HCT116 (cell line): ENCODE measurements around the gene CCDC73. TPM values are rescaled to one million over a fixed set of nuclear protein-coding genes. Genes with fewer than 3 reads are reported as not detected.

Source experiments
- ATAC-seq: fragments of 200-7000 bp; cut with Tn5 transposase; 2 replicates; pipeline ENCODE4 v1.9.1; 2020; ENCODE audit warnings: mild to moderate bottlenecking, moderate library complexity
- BruUV-seq: library from RNA; stranded (reverse); fragments of 400-500 nt; replicated peaks from 2 replicates; lab custom pipeline; 2021; lab: Mats Ljungman, UMichigan
- CTCF ChIA-PET: fragments of 300-600 bp; sonication (Branson Sonifier 250); formaldehyde crosslinking; loops from one replicate; lab custom pipeline; 2021; ENCODE audit warnings: antibody characterized with exemption; lab: Charles Lee
- POLR2A ChIA-PET: fragments of 300-600, 350-600 bp; sonication (Branson Sonifier 250); formaldehyde crosslinking; loops from one replicate; lab custom pipeline; 2021; ENCODE audit warnings: antibody characterized with exemption; lab: Charles Lee
- RAD21 ChIA-PET, 2 experiments: fragments of 300-600 bp; sonication (Branson Sonifier 250); formaldehyde crosslinking; loops; one replicate each; lab custom pipeline; 2023; ENCODE audit warnings: low total read pairs in 2 of 2; ENCODE audit not compliant: uncharacterized antibody in 2 of 2, unreplicated experiment in 2 of 2, low non-redundant PET in 1 of 2; lab: Charles Lee
- DNase-seq: peaks from one replicate; pipeline ENCODE4 v3.0.0-alpha.2; 2010; ENCODE audit warnings: low read depth, low spot score
- H2AFZ ChIP-seq: fragments of 200-600 bp; shearing (Covaris generic), sonication (generic); 2 replicates; pipeline ENCODE4 v1.6.1; 2017; ENCODE audit warnings: low read depth, mixed run types, mixed read lengths, antibody characterized with exemption, low read length; ENCODE audit not compliant: poor library complexity, severe bottlenecking
- H3K27ac ChIP-seq: 2 replicates; pipeline ENCODE4 v1.5.1; 2012; ENCODE audit warnings: low read depth, low read length
- H3K27me3 ChIP-seq: fragments of 200-600 bp; sonication (generic); 2 replicates; pipeline ENCODE4 v1.6.1; 2016; ENCODE audit warnings: mixed run types, low read length, mixed read lengths; ENCODE audit not compliant: insufficient read depth
- H3K36me3 ChIP-seq, 2 experiments: fragments of 200-500 bp in 1 of 2; fragments of 200-600 bp in 1 of 2; sonication (Bioruptor generic) in 1 of 2; sonication (generic) in 1 of 2; 2 replicates each; pipeline versions ENCODE4 v1.5.1 to v1.6.1; 2014 to 2016; ENCODE audit warnings: low read length in 2 of 2, inconsistent platforms in 1 of 2, mixed read lengths in 1 of 2, mixed run types in 1 of 2; ENCODE audit not compliant: insufficient read depth in 2 of 2, control insufficient read depth in 1 of 2
- H3K4me1 ChIP-seq, 2 experiments: fragments of 200-600 bp in 1 of 2; sonication (generic) in 1 of 2; 2 replicates each; pipeline versions ENCODE4 v1.5.1 to v1.6.1; 2012 to 2017; ENCODE audit warnings: low read length in 2 of 2, inconsistent platforms in 1 of 2, mild to moderate bottlenecking in 1 of 2, mixed read lengths in 1 of 2, mixed run types in 1 of 2, moderate library complexity in 1 of 2; ENCODE audit not compliant: insufficient read depth in 2 of 2, control insufficient read depth in 1 of 2
- H3K4me2 ChIP-seq: fragments of 200-600 bp; sonication (generic); 2 replicates; pipeline ENCODE4 v1.6.1; 2017; ENCODE audit warnings: mixed run types, low read length, mixed read lengths
- H3K4me3 ChIP-seq, 2 experiments: fragments of 200-600 bp in 1 of 2; sonication (generic) in 1 of 2; replicated peaks in 1 of 2; 2 replicates each; pipeline ENCODE4 v1.5.1; 2011 to 2016; ENCODE audit warnings: low read length in 2 of 2, control low read depth in 1 of 2, low read depth in 1 of 2, mild to moderate bottlenecking in 1 of 2, mixed read lengths in 1 of 2, mixed run types in 1 of 2
- H3K79me2 ChIP-seq: fragments of 200-600 bp; sonication (generic); 2 replicates; pipeline ENCODE4 v1.6.1; 2017; ENCODE audit warnings: mild to moderate bottlenecking, mixed run types, low read length, moderate library complexity, mixed read lengths; ENCODE audit not compliant: insufficient read depth
- H3K9ac ChIP-seq: fragments of 200-600 bp; sonication (generic); 2 replicates; pipeline ENCODE4 v1.6.1; 2016; ENCODE audit warnings: low read length, mixed read lengths
- H3K9me2 ChIP-seq: fragments of 200-600 bp; sonication (generic), shearing (Covaris generic); 2 replicates; pipeline ENCODE4 v1.6.1; 2017; ENCODE audit warnings: mixed run types, mild to moderate bottlenecking, moderate library complexity; ENCODE audit not compliant: insufficient read depth
- H3K9me3 ChIP-seq, 2 experiments: fragments of 200-500 bp in 1 of 2; fragments of 200-600 bp in 1 of 2; sonication (Bioruptor generic) in 1 of 2; sonication (generic) in 1 of 2; 2 replicates each; pipeline ENCODE4 v1.6.1; 2014 to 2017; ENCODE audit warnings: low read length in 2 of 2, mixed read lengths in 2 of 2, inconsistent platforms in 1 of 2, low read depth in 1 of 2, mild to moderate bottlenecking in 1 of 2, mixed run types in 1 of 2, moderate library complexity in 1 of 2; ENCODE audit not compliant: control insufficient read depth in 1 of 2, insufficient read depth in 1 of 2
- H4K20me1 ChIP-seq: fragments of 200-600 bp; sonication (generic), shearing (Covaris generic); 2 replicates; pipeline ENCODE4 v1.6.1; 2017; ENCODE audit warnings: mixed run types, mild to moderate bottlenecking, moderate library complexity; ENCODE audit not compliant: insufficient read depth
- ATF3 ChIP-seq: IDR thresholded peaks from 2 replicates; pipeline ENCODE4 v1.6.1; 2012
- CBX3 ChIP-seq: IDR thresholded peaks from 2 replicates; pipeline ENCODE4 v1.6.1; 2012; ENCODE audit warnings: low read depth
- CEBPB ChIP-seq: IDR thresholded peaks from 2 replicates; pipeline ENCODE4 v1.6.1; 2012; ENCODE audit warnings: low read depth
- EGR1 ChIP-seq: IDR thresholded peaks from 2 replicates; pipeline ENCODE4 v1.6.1; 2012; ENCODE audit warnings: low read depth
- ELF1 ChIP-seq: IDR thresholded peaks from 2 replicates; pipeline ENCODE4 v1.6.1; 2012; ENCODE audit warnings: low read depth, borderline replicate concordance
- EZH2 ChIP-seq: fragments of 200-600 bp; sonication (generic); IDR thresholded peaks from 2 replicates; pipeline ENCODE4 v1.6.1; 2017; ENCODE audit warnings: antibody characterized with exemption, mixed run types
- EZH2phosphoT487 ChIP-seq: fragments of 200-600 bp; IDR thresholded peaks from 2 replicates; pipeline ENCODE4 v1.6.1; 2018; ENCODE audit warnings: antibody characterized with exemption, borderline replicate concordance
- FOSL1 ChIP-seq: IDR thresholded peaks from 2 replicates; pipeline ENCODE4 v1.6.1; 2012; ENCODE audit warnings: low read depth
- JUND ChIP-seq: IDR thresholded peaks from 2 replicates; pipeline ENCODE4 v1.6.1; 2012
- POLR2A ChIP-seq: IDR thresholded peaks from 2 replicates; pipeline ENCODE4 v1.7.0; 2011; ENCODE audit warnings: borderline replicate concordance; ENCODE audit not compliant: insufficient read depth, insufficient read length; ENCODE audit errors: extremely low read depth
- POLR2AphosphoS5 ChIP-seq: IDR thresholded peaks from 2 replicates; pipeline ENCODE4 v1.6.1; 2011; ENCODE audit warnings: mild to moderate bottlenecking, low read depth, low read length, moderate library complexity
- RAD21 ChIP-seq: IDR thresholded peaks from 2 replicates; pipeline ENCODE4 v1.6.1; 2012; ENCODE audit warnings: low read depth, mild to moderate bottlenecking
- SIN3A ChIP-seq: IDR thresholded peaks from 2 replicates; pipeline ENCODE4 v1.6.1; 2012; ENCODE audit warnings: low read depth
- SP1 ChIP-seq: IDR thresholded peaks from 2 replicates; pipeline ENCODE4 v1.6.1; 2012; ENCODE audit warnings: low read depth
- TCF7L2 ChIP-seq: IDR thresholded peaks from 2 replicates; pipeline ENCODE4 v1.7.0; 2011; ENCODE audit warnings: borderline replicate concordance, inconsistent platforms; ENCODE audit not compliant: insufficient read depth, insufficient read length; ENCODE audit errors: extremely low read depth
- ZFX ChIP-seq: fragments of 450-650 bp; IDR thresholded peaks from 2 replicates; pipeline ENCODE4 v1.6.1; 2017
- ZNF274 ChIP-seq: fragments of 200-500 bp; sonication (Bioruptor generic); IDR thresholded peaks from 2 replicates; pipeline ENCODE4 v1.6.1; 2014; ENCODE audit warnings: mild to moderate bottlenecking, low read depth, low read length, inconsistent platforms
- intact Hi-C: fragments of 100-400 bp; cut with micrococcal nuclease; formaldehyde crosslinking; loops from 2 replicates; pipeline ENCODE4 v1.10.0; 2022
- total RNA-seq: library from RNA; stranded (reverse); gene quantifications from one replicate; pipeline ENCODE4 v1.2.1, GENCODE V29; 2021; ENCODE audit not compliant: unreplicated experiment
- TF ChIP-seq, protein P1 (sequence below): IDR thresholded peaks from 2 replicates; pipeline ENCODE4 v1.6.1; 2011; ENCODE audit warnings: mild to moderate bottlenecking, low read length, moderate library complexity; ENCODE audit not compliant: insufficient replicate concordance; ENCODE audit errors: extremely low read depth

The CCDC73 gene
- total RNA-seq, 1 experiment from 2014 or later: not detected

- no peak overlapping the region for H3K4me2 ChIP-seq
- H3K27me3 ChIP-seq: no peaks in the 10 kb centered on the region
- intact Hi-C loops: no loop called here
- no peak for TF ChIP-seq CEBPB
- no peak for TF ChIP-seq JUND
- TF ChIP-seq ATF3: no peak
- no peak for TF ChIP-seq EZH2phosphoT487
- no peak for TF ChIP-seq SP1
- no peak for TF ChIP-seq POLR2A
- TF ChIP-seq TCF7L2: no peak
- no peak for TF ChIP-seq ZFX
- TF ChIP-seq, protein P1, sequence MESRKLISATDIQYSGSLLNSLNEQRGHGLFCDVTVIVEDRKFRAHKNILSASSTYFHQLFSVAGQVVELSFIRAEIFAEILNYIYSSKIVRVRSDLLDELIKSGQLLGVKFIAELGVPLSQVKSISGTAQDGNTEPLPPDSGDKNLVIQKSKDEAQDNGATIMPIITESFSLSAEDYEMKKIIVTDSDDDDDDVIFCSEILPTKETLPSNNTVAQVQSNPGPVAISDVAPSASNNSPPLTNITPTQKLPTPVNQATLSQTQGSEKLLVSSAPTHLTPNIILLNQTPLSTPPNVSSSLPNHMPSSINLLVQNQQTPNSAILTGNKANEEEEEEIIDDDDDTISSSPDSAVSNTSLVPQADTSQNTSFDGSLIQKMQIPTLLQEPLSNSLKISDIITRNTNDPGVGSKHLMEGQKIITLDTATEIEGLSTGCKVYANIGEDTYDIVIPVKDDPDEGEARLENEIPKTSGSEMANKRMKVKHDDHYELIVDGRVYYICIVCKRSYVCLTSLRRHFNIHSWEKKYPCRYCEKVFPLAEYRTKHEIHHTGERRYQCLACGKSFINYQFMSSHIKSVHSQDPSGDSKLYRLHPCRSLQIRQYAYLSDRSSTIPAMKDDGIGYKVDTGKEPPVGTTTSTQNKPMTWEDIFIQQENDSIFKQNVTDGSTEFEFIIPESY: no peak
- TF ChIP-seq RAD21: no peak
- no peak for TF ChIP-seq EZH2
- no peak for TF ChIP-seq ELF1
- no peak for TF ChIP-seq CBX3
- no peak for TF ChIP-seq ZNF274
- no peak for TF ChIP-seq FOSL1
- no peak for TF ChIP-seq POLR2AphosphoS5
- no peak for TF ChIP-seq SIN3A
- TF ChIP-seq EGR1: no peak
- TF ChIP-seq, all 23 proteins: peak for 0
- H3K4me1 ChIP-seq: peaks cover 11 to 23% of the 10 kb centered on the region in 2 experiments
- ChIA-PET RAD21 (no interaction called here), POLR2A (interaction anchor here (1.0 kb wide), 1 partner anchor 63 kb away, joined by 3 read pairs; no protein-coding TSS in a partner anchor), CTCF (interaction anchor here (1.3 kb wide), 1 partner anchor 382 kb away, joined by 6 read pairs; no protein-coding TSS in a partner anchor)
- no peaks in the 10 kb centered on the region for H4K20me1 ChIP-seq
- H3K9ac ChIP-seq: no peak overlapping the region
- H3K4me3 ChIP-seq: no peak overlapping the region
- no peak overlapping the region for H2AFZ ChIP-seq
- ATAC-seq: no peak
- peaks cover 4 to 13% of the 10 kb centered on the region in 2 experiments; a peak in 2 of 4 replicates for H3K9me3 ChIP-seq
- no peaks in the 10 kb centered on the region for H3K9me2 ChIP-seq
- no peaks in the 10 kb centered on the region for H3K79me2 ChIP-seq
- BruUV-seq: no TSS peak
- no peaks in the 10 kb centered on the region for H3K36me3 ChIP-seq
- H3K27ac ChIP-seq: no peak overlapping the region
- no peak for DNase-seq
Observed at GRCh38 chr11:32704775-32705174, 89.7 kb downstream of the CCDC73 start.
